ENCODE measurements around the gene TRDN. TPM values are rescaled to one million over a fixed set of nuclear protein-coding genes. Genes with fewer than 3 reads are reported as not detected.

The TRDN gene
- total and polyA plus RNA-seq, 4 donors, result 0.04 to 0.11 (median 0.05) TPM; not detected in 1

- TF ChIP-seq, protein P1, sequence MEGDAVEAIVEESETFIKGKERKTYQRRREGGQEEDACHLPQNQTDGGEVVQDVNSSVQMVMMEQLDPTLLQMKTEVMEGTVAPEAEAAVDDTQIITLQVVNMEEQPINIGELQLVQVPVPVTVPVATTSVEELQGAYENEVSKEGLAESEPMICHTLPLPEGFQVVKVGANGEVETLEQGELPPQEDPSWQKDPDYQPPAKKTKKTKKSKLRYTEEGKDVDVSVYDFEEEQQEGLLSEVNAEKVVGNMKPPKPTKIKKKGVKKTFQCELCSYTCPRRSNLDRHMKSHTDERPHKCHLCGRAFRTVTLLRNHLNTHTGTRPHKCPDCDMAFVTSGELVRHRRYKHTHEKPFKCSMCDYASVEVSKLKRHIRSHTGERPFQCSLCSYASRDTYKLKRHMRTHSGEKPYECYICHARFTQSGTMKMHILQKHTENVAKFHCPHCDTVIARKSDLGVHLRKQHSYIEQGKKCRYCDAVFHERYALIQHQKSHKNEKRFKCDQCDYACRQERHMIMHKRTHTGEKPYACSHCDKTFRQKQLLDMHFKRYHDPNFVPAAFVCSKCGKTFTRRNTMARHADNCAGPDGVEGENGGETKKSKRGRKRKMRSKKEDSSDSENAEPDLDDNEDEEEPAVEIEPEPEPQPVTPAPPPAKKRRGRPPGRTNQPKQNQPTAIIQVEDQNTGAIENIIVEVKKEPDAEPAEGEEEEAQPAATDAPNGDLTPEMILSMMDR (IDR thresholded peaks at IDR 0.05; ENCODE audit: control extremely low read depth, extremely low read depth), result no peak
- peaks cover 0 to 20% (median 0%) of the 10 kb centered on the region in 5 donors for H3K4me1 ChIP-seq (ENCODE audit: control insufficient read depth in 5 of 5, insufficient read depth in 5 of 5, low read length in 5 of 5)
- no peak overlapping the region for H3K4me3 ChIP-seq
- H3K27me3 ChIP-seq (ENCODE audit: control insufficient read depth in 3 of 3, insufficient read depth in 3 of 3, low read length in 2 of 3), result no peaks in the 10 kb centered on the region
- H3K27ac ChIP-seq (ENCODE audit: low read depth in 1 of 2, low read length in 1 of 2), result no peak overlapping the region
- WGBS, 2 donors, result 84 to 92% methylated on average over 1 of the region's 1 CpG
- ATAC-seq (ENCODE audit: insufficient read depth, low FRiP score), result no peak
- H3K36me3 ChIP-seq (ENCODE audit: control insufficient read depth in 4 of 4, insufficient read depth in 4 of 4, low read length in 4 of 4), result no peaks in the 10 kb centered on the region
- DNase-seq, result no peak
- H3K9me3 ChIP-seq (ENCODE audit: control insufficient read depth in 4 of 4, insufficient read depth in 3 of 4, low read length in 3 of 4), result no peaks in the 10 kb centered on the region
- H3K9ac ChIP-seq (ENCODE audit: insufficient read depth in 1 of 2, low read length in 2 of 2), result no peak overlapping the region
These were observed 231.8 kb downstream of the TRDN start for GRCh38 chr6:123404975-123405374.

GRCh38 chr6:123402052-123402451, 234.7 kb downstream of the TRDN start:
- Histone ChIP-seq H3K4me3 (no peak overlapping the region), H3K27me3 (ENCODE audit: control insufficient read depth in 3 of 3, insufficient read depth in 3 of 3, low read length in 2 of 3) (no peaks in the 10 kb centered on the region), H3K9ac (ENCODE audit: insufficient read depth in 1 of 2, low read length in 2 of 2) (no peak overlapping the region), H3K36me3 (ENCODE audit: control insufficient read depth in 4 of 4, insufficient read depth in 4 of 4, low read length in 4 of 4) (no peaks in the 10 kb centered on the region), H3K4me1 (ENCODE audit: control insufficient read depth in 5 of 5, insufficient read depth in 5 of 5, low read length in 5 of 5) (peaks cover 0 to 20% (median 0%) of the 10 kb centered on the region in 5 donors), H3K9me3 (ENCODE audit: control insufficient read depth in 4 of 4, insufficient read depth in 3 of 4, low read length in 3 of 4) (no peaks in the 10 kb centered on the region), H3K27ac (ENCODE audit: low read depth in 1 of 2, low read length in 1 of 2) (no peak overlapping the region)
- no peak for ATAC-seq (ENCODE audit: insufficient read depth, low FRiP score)
- 59 to 60% methylated on average over 2 of the region's 2 CpGs for WGBS, 2 donors
- TF ChIP-seq, protein P1 (IDR thresholded peaks at IDR 0.05; ENCODE audit: control extremely low read depth, extremely low read depth), result no peak
- DNase-seq, result peak; percentile 23 to 92 (median 72)

DNA sequence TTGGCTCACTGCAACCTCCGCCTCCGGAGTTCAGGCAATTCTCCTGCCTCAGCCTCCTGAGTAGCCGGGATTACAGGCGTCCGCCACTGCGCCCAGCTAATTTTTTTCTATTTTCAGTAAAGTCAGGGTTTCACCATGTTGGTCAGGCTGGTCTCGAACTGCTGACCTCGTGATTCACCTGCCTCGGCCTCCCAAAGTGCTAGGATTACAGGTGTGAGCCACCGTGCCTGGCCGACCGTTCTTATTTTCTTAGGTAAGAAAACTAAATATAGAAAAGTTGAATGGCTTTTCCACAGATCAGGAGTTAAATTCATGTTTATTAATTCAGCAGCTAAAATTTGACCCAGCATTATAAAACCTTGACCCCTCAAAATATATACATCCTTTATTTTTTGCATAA, 238.7 kb downstream of the TRDN start:
- no peak for DNase-seq
- Histone ChIP-seq H3K4me1 (ENCODE audit: control insufficient read depth in 5 of 5, insufficient read depth in 5 of 5, low read length in 5 of 5) (peaks cover 0 to 20% (median 0%) of the 10 kb centered on the region in 5 donors), H3K36me3 (ENCODE audit: control insufficient read depth in 4 of 4, insufficient read depth in 4 of 4, low read length in 4 of 4) (no peaks in the 10 kb centered on the region), H3K9ac (ENCODE audit: insufficient read depth in 1 of 2, low read length in 2 of 2) (no peak overlapping the region), H3K27ac (ENCODE audit: low read depth in 1 of 2, low read length in 1 of 2) (no peak overlapping the region), H3K9me3 (ENCODE audit: control insufficient read depth in 4 of 4, insufficient read depth in 3 of 4, low read length in 3 of 4) (no peaks in the 10 kb centered on the region), H3K4me3 (no peak overlapping the region), H3K27me3 (ENCODE audit: control insufficient read depth in 3 of 3, insufficient read depth in 3 of 3, low read length in 2 of 3) (no peaks in the 10 kb centered on the region)
- 87 to 90% methylated on average over 12 of the region's 12 CpGs for WGBS, 2 donors
- TF ChIP-seq, protein P1 (IDR thresholded peaks at IDR 0.05; ENCODE audit: control extremely low read depth, extremely low read depth), result no peak
- no peak for ATAC-seq (ENCODE audit: insufficient read depth, low FRiP score)

GRCh38 chr6:123393331-123393730, 243.4 kb downstream of the TRDN start:
- ATAC-seq (ENCODE audit: insufficient read depth, low FRiP score), result no peak
- no peak overlapping the region for H3K4me3 ChIP-seq

More at GRCh38 chr6:123393331-123393730, 243.4 kb downstream of the TRDN start:
- no peaks in the 10 kb centered on the region for H3K4me1 ChIP-seq (ENCODE audit: control insufficient read depth in 5 of 5, insufficient read depth in 5 of 5, low read length in 5 of 5)
- H3K36me3 ChIP-seq (ENCODE audit: control insufficient read depth in 4 of 4, insufficient read depth in 4 of 4, low read length in 4 of 4), result no peaks in the 10 kb centered on the region
- no peaks in the 10 kb centered on the region for H3K9me3 ChIP-seq (ENCODE audit: control insufficient read depth in 4 of 4, insufficient read depth in 3 of 4, low read length in 3 of 4)
- TF ChIP-seq, protein P1 (IDR thresholded peaks at IDR 0.05; ENCODE audit: control extremely low read depth, extremely low read depth), result no peak
- H3K27ac ChIP-seq (ENCODE audit: low read depth in 1 of 2, low read length in 1 of 2), result no peak overlapping the region
- H3K9ac ChIP-seq (ENCODE audit: insufficient read depth in 1 of 2, low read length in 2 of 2), result no peak overlapping the region
- H3K27me3 ChIP-seq (ENCODE audit: control insufficient read depth in 3 of 3, insufficient read depth in 3 of 3, low read length in 2 of 3), result no peaks in the 10 kb centered on the region
- 31 to 70% methylated on average over 1 of the region's 1 CpG for WGBS, 2 donors
- peak in 2 of 3 donors; percentile 68 to 78 for DNase-seq

All from lung (tissue), 12 donors.